ENCODE results near the gene DBF4B.

DBF4B gene

DNA sequence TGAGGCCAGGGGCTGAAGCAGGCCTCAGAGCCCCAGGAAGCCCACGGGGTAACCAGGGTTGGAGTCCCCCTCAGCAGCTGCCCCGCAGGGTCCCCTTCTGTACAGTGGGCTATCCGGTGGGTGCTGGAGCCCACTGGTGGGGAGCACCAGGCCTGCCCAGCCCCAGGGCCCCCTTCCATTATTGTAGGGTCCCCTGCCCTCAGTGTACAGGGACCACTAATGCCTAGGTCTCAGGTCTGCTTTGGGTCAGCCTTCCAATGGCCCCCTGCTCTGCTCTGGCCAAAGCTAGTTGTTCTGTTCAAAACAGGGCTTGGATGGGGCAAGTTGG is 51.4 kb downstream of the DBF4B start:
- no peak for DNase-seq (ENCODE audit: low spot score)

DNA sequence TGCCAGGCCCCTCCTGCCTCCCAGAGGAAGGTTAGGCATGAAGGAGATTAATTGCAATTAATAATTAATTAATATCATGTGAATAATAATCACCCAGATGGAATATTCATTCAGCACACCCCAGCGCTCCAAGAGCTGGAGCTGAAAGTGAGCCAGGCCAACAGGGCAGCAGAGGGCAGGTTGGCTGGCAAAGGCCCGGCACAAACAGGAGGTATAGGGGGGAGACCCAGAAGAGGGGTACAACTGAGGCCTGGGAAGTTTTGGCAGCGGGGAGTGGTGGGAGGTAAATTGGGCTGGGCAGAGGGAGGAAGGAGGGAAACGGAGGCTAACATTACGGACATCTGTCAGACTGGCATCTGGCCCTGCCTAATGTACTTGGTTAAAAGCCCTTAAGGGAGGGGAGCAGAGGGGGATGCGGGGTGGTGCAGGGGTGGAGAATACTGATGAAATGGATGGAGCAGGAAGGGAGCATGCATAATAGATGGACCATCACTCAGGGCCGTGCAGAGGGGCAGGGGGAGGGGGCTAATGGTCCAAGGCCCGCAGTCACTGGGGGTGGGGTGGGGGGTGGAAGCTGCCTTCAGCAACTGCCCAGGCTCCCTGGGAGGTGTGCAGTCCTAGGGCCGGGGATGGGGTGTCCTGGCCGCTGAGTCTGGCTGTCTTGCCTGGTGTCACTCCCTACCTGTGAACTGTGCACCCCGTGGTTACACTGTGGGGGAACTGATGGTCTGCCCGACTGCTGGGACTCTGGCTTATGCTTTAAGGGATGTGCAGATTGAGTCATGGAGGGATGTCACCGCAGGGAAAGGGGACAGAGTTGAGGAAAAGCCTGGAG is 52.2 kb downstream of the DBF4B start:
- no peak for DNase-seq (ENCODE audit: low spot score)

GRCh38 chr17:44761932-44762810 is 53.7 kb downstream of the DBF4B start:
- DNase-seq (ENCODE audit: low spot score), result no peak

GRCh38 chr17:44763170-44763569 is 54.7 kb downstream of the DBF4B start:
- no peak for DNase-seq (ENCODE audit: low spot score)

DNA sequence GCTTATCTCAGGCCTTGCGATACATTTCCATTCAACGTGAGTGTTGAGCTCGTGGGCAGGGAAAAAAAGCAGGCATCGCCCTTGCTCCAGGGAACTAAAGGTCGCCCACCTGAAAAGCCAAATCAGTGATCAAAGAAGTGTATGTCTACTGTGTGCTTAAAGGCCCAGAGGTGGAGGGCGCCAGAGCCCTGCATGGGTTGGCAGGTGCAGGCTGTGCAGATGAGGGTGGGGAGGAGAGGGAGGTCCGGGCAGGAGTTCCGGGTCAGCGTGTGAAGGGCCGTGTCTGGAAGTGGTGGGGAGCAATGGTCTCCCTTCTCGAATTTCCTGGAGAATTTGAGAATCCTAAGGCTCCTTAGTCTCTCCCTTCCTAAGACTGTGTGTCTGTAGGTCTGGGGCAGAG is 57.5 kb downstream of the DBF4B start:
- DNase-seq (ENCODE audit: low spot score), result no peak

- DNase-seq (ENCODE audit: low spot score), result no peak
These were observed 58.1 kb downstream of the DBF4B start for GRCh38 chr17:44766409-44767038.

DNA sequence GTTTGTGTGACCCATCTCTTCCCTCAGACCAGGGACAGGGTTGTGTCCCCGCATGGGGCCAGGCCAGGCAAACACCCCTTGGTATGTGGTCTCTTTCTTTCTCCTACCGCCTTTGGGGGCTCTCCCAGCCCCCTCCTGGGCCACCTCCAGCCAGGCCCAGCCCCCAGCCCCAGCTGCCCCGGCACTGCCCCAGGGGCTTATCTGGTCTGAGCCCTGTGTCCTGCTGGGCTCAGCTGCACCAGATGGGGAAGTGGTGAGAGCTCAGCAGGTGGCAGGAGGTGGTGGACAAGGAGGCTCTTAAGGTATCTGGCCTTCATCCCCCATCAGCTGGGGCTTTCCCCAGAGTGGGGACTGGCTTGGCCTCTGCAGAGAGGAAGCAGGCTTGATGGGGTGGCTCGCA is 59.0 kb downstream of the DBF4B start:
- no peak for DNase-seq (ENCODE audit: low spot score)

DNA sequence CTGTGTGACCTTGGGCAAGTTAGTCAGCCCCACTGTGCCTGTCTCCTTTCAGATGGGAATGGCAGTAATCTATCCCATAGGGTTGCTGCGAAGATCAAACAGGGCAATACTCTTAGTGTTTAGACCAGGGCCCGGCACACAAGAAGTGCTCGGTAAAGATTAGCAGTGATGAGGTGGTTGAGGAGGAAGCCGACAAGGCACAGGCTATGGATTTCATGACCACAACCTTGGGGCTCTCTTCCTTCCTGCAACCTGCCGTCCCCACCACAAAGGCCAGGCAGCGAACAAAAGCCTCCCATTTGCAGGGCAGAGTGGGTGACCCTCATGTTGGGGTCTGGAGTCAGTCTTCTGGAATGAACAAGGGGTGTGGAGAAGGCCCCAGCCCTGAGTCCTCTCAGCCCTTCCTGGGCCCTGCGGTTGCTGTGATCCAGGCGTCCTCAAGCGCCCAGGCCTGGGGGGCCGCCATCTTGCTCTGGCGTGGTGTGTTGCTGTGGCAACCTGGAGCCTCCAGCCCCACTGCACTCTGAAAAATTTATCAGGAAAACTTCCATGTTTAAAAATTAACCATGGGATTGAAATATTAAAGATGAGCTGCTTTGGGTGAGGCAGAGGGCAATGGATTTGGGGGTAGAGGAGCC is 60.2 kb downstream of the DBF4B start:
- no peak for DNase-seq (ENCODE audit: low spot score)

- DNase-seq (ENCODE audit: low spot score), result no peak
These were observed 60.8 kb downstream of the DBF4B start for GRCh38 chr17:44769230-44769629.

DNA sequence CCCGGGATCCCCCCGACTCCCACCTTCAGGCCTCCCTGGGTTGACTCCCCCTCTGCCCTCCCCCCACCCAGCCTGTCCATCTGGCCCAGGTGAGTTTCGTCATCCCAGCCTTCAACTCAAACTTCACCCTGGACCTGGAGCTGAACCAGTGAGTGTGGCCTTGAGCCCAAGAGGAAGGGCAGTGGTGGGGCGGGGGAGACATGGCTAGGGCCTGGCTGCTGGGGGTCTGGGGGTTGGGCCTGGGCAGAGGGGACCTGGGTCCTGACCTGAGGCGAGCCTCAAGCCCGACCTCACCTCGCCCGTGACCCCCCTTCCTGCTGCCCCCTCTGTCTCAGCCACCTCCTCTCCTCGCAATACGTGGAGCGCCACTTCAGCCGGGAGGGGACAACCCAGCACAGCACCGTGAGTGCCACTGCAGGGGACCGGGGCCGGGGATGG is 61.2 kb downstream of the DBF4B start:
- no peak for DNase-seq (ENCODE audit: low spot score)

- DNase-seq (ENCODE audit: low spot score), result no peak
These were observed 61.9 kb downstream of the DBF4B start for GRCh38 chr17:44770166-44770925.

- no peak for DNase-seq (ENCODE audit: low spot score)
These were observed 64.0 kb downstream of the DBF4B start for GRCh38 chr17:44772308-44773045.

DNA sequence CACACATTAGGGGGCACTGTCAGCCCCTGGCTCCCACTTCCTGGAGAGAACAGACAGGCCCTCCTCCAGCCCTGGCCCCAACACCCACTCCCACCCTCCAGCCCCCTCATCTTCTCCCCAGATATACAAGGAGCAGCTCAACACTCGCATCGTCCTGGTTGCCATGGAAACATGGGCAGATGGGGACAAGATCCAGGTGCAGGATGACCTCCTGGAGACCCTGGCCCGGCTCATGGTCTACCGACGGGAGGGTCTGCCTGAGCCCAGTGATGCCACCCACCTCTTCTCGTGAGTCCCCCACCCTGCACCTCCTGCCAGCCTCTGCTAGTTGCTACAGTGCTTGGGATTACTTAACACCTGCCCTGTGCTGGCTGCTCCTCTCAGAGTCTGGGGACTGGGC is 64.7 kb downstream of the DBF4B start:
- no peak for DNase-seq (ENCODE audit: low spot score)

DNA sequence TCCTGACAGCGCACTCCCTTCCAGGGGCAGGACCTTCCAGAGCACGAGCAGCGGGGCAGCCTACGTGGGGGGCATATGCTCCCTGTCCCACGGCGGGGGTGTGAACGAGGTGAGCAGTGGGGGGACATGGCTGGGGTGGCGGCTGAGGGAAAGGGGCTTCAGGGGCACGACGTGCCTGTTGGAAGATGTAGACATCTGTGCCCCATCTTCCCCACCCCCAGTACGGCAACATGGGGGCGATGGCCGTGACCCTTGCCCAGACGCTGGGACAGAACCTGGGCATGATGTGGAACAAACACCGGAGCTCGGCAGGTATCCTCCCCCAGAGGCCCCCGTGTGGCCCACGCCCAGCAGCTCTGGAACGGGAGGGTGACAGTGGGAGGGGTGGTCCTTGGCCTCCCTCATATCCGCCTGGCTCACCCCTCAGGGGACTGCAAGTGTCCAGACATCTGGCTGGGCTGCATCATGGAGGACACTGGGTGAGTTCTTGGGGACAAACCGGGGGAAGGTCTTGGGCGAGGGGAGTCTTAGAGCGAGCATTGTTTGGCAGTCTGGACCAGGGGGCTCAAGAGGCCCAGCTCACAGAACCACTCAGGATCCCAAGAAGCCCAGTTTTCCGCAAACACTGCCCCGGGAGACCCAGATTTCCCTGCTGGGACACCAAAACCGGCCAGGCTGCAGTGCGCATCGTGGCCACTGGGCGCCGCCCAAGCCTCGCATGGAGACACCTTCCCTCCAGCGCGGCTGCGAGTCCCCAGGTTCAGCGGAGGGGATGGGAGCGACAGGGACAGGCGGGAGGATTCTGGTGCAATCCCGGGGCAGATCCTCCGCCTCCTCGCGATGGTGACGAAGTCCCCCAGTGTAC is 66.0 kb downstream of the DBF4B start:
- peak; percentile 69 for DNase-seq (ENCODE audit: low spot score)

- DNase-seq (ENCODE audit: low spot score), result no peak
These were observed 66.8 kb downstream of the DBF4B start for GRCh38 chr17:44775136-44775837.

GRCh38 chr17:44775838-44776621 is 67.6 kb downstream of the DBF4B start:
- peak; percentile 72 for DNase-seq (ENCODE audit: low spot score)

- no peak for DNase-seq (ENCODE audit: low spot score)
These were observed 68.3 kb downstream of the DBF4B start for GRCh38 chr17:44776628-44777393.
